Measurements from ENCODE around the gene MSRB2.

DNA sequence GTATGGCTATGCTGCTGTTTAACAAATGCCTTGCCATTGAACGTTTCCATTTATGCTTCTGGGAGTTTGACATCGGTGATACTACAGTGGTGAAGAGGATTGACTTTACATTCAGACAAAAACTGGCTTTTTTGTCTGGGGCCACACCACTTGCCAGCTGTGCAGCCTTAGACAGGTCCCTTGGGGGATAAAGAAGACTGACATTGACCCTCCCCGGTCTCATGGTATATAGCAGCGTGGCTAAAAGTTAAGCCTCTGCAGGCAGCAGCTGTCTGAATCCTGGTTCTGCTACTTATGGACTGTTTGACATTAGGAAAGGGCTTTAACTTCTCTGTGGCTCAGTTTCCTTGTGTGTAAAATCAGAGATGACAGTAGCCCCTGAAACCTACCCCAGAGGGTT is 54.7 kb downstream of the MSRB2 start:
- TF ChIP-seq, protein P1, sequence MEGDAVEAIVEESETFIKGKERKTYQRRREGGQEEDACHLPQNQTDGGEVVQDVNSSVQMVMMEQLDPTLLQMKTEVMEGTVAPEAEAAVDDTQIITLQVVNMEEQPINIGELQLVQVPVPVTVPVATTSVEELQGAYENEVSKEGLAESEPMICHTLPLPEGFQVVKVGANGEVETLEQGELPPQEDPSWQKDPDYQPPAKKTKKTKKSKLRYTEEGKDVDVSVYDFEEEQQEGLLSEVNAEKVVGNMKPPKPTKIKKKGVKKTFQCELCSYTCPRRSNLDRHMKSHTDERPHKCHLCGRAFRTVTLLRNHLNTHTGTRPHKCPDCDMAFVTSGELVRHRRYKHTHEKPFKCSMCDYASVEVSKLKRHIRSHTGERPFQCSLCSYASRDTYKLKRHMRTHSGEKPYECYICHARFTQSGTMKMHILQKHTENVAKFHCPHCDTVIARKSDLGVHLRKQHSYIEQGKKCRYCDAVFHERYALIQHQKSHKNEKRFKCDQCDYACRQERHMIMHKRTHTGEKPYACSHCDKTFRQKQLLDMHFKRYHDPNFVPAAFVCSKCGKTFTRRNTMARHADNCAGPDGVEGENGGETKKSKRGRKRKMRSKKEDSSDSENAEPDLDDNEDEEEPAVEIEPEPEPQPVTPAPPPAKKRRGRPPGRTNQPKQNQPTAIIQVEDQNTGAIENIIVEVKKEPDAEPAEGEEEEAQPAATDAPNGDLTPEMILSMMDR (IDR thresholded peaks at IDR 0.05) = no peak
- no peak for TF ChIP-seq POLR2A (IDR thresholded peaks at IDR 0.05)
